Endothelial cell of hepatic sinusoid (primary cell): ENCODE results near the gene SLC6A20.

Experiments used
- in situ Hi-C: cut with HindIII; loops from 2 replicates; pipeline ENCODE4 v1.10.0; 2017; ENCODE audit warnings: low sequenced_read_pairs

Gene SLC6A20

GRCh38 chr3:45779746-45780735 lies 16.3 kb downstream of the SLC6A20 start:
- in situ Hi-C loops, result no loop called here

- in situ Hi-C loops, result no loop called here
Observed at GRCh38 chr3:45778761-45779201, 17.6 kb downstream of the SLC6A20 start.

- in situ Hi-C loops, result no loop called here
Observed at GRCh38 chr3:45777746-45778386, 18.5 kb downstream of the SLC6A20 start.

- in situ Hi-C loops, result no loop called here
Observed at GRCh38 chr3:45777111-45777745, 19.1 kb downstream of the SLC6A20 start.

- in situ Hi-C loops, result no loop called here
Observed at GRCh38 chr3:45776611-45777010, 19.7 kb downstream of the SLC6A20 start.

GRCh38 chr3:45776301-45776595 lies 20.1 kb downstream of the SLC6A20 start:
- in situ Hi-C loops, result no loop called here

- in situ Hi-C loops, result no loop called here
Observed at GRCh38 chr3:45775571-45776300, 20.6 kb downstream of the SLC6A20 start.

GRCh38 chr3:45774581-45775521 lies 21.5 kb downstream of the SLC6A20 start:
- in situ Hi-C loops, result no loop called here

GRCh38 chr3:45773714-45774449 lies 22.5 kb downstream of the SLC6A20 start:
- in situ Hi-C loops, result no loop called here

- in situ Hi-C loops, result no loop called here
Observed at GRCh38 chr3:45773072-45773471, 23.3 kb downstream of the SLC6A20 start.

GRCh38 chr3:45772341-45773035 lies 23.8 kb downstream of the SLC6A20 start:
- in situ Hi-C loops, result no loop called here

- in situ Hi-C loops, result no loop called here
Observed at GRCh38 chr3:45771831-45772230, 24.5 kb downstream of the SLC6A20 start.

- in situ Hi-C loops, result no loop called here
Observed at GRCh38 chr3:45771166-45771775, 25.1 kb downstream of the SLC6A20 start.

- in situ Hi-C loops, result no loop called here
Observed at GRCh38 chr3:45765958-45766357, 30.4 kb downstream of the SLC6A20 start.

GRCh38 chr3:45765266-45765851 lies 31.0 kb downstream of the SLC6A20 start:
- in situ Hi-C loops, result no loop called here

GRCh38 chr3:45763303-45763675 lies 33.0 kb downstream of the SLC6A20 start:
- in situ Hi-C loops, result no loop called here

GRCh38 chr3:45762647-45763302 lies 33.6 kb downstream of the SLC6A20 start:
- in situ Hi-C loops, result no loop called here
